Brain pericyte (primary cell): ENCODE data around the gene CAPZA1.
A peak's percentile ranks its signal among the peaks of the same experiment; 100 is the strongest.
"Not testable (repeated sequence)": the region's sequence is repeated elsewhere in the genome, so short reads cannot be mapped to it uniquely, and the experiment has no call there.

Experiments used
- DNase-seq: peaks from one replicate; pipeline ENCODE4 v3.0.0-alpha.2; 2012; ENCODE audit warnings: low read depth, low spot score

The CAPZA1 gene

GRCh38 chr1:112626887-112627286 is 7.3 kb downstream of the CAPZA1 start:
- DNase-seq, result no peak

GRCh38 chr1:112628516-112628915 is 8.9 kb downstream of the CAPZA1 start:
- no peak for DNase-seq

GRCh38 chr1:112629256-112629655 is 9.6 kb downstream of the CAPZA1 start:
- no peak for DNase-seq

GRCh38 chr1:112633628-112634027 is 14.0 kb downstream of the CAPZA1 start:
- no peak for DNase-seq

- DNase-seq, result no peak
Observed at GRCh38 chr1:112634367-112634766, 14.7 kb downstream of the CAPZA1 start.

GRCh38 chr1:112636056-112636455 is 16.4 kb downstream of the CAPZA1 start:
- no peak for DNase-seq

GRCh38 chr1:112636597-112637253 is 17.1 kb downstream of the CAPZA1 start:
- no peak for DNase-seq

GRCh38 chr1:112637254-112638109 is 17.9 kb downstream of the CAPZA1 start:
- DNase-seq, result no peak

GRCh38 chr1:112638110-112638428 is 18.4 kb downstream of the CAPZA1 start:
- DNase-seq, result no peak

GRCh38 chr1:112640437-112640836 is 20.8 kb downstream of the CAPZA1 start:
- not testable (repeated sequence) for DNase-seq

- no peak for DNase-seq
Observed at GRCh38 chr1:112643080-112643479, 23.4 kb downstream of the CAPZA1 start.

- DNase-seq, result no peak
Observed at GRCh38 chr1:112646225-112646624, 26.6 kb downstream of the CAPZA1 start.

- no peak for DNase-seq
Observed at GRCh38 chr1:112651205-112651604, 31.6 kb downstream of the CAPZA1 start.

- no peak for DNase-seq
Observed at GRCh38 chr1:112665857-112666256, 46.2 kb downstream of the CAPZA1 start.

- DNase-seq, result no peak
Observed at GRCh38 chr1:112666946-112667345, 47.3 kb downstream of the CAPZA1 start.

GRCh38 chr1:112672009-112672408 is 52.4 kb downstream of the CAPZA1 start:
- DNase-seq, result no peak

GRCh38 chr1:112672842-112673241 is 53.2 kb downstream of the CAPZA1 start:
- no peak for DNase-seq

- DNase-seq, result peak; percentile 72
Observed at GRCh38 chr1:112673592-112674439, 54.2 kb downstream of the CAPZA1 start.

- peak; percentile 26 for DNase-seq
Observed at GRCh38 chr1:112674440-112674985, 54.9 kb downstream of the CAPZA1 start, which contains the start of gene MOV10. TSS of gene MOV10 (plus strand) at chr1:112674659. CDS start at chr1:112674913, 254 bp downstream.

- DNase-seq, result no peak
Observed at GRCh38 chr1:112674986-112675727, 55.5 kb downstream of the CAPZA1 start.

GRCh38 chr1:112675728-112676381 is 56.2 kb downstream of the CAPZA1 start:
- DNase-seq, result no peak
